ENCODE results near the gene C6orf89.

The C6orf89 gene

GRCh38 chr6:36893976-36894932, 8.5 kb downstream of the C6orf89 start:
- Histone ChIP-seq H3K79me2 (ENCODE audit: insufficient read depth, low read depth) (no peaks in the 10 kb centered on the region), H2AFZ (ENCODE audit: low read depth) (no peak overlapping the region), H3K27ac (no peak overlapping the region), H3K4me1 (ENCODE audit: low read depth, poor library complexity, severe bottlenecking) (peaks cover 5% of the 10 kb centered on the region), H3K4me3 (IDR thresholded peaks at IDR 0.05; ENCODE audit: insufficient read depth, low read depth, low read length) (no peak overlapping the region), H3K36me3 (ENCODE audit: insufficient read depth) (no peaks in the 10 kb centered on the region), H3K4me2 (no peak overlapping the region), H3K9ac (no peak overlapping the region), H3K27me3 (ENCODE audit: insufficient read depth, low read depth) (no peaks in the 10 kb centered on the region; the same call in 1 of the 2 replicates), H4K20me1 (ENCODE audit: insufficient read depth) (no peaks in the 10 kb centered on the region)
- no peak for TF ChIP-seq CTCF (conservative IDR thresholded peaks at IDR 0.05; ENCODE audit: low read depth, low read length)

- Histone ChIP-seq H3K4me1 (ENCODE audit: low read depth, poor library complexity, severe bottlenecking) (no peaks in the 10 kb centered on the region), H3K79me2 (ENCODE audit: insufficient read depth, low read depth) (no peaks in the 10 kb centered on the region), H2AFZ (ENCODE audit: low read depth) (no peak overlapping the region), H3K9ac (no peak overlapping the region), H3K27ac (no peak overlapping the region), H3K4me2 (no peak overlapping the region), H4K20me1 (ENCODE audit: insufficient read depth) (no peaks in the 10 kb centered on the region), H3K27me3 (ENCODE audit: insufficient read depth, low read depth) (no peaks in the 10 kb centered on the region), H3K4me3 (IDR thresholded peaks at IDR 0.05; ENCODE audit: insufficient read depth, low read depth, low read length) (no peak overlapping the region), H3K36me3 (ENCODE audit: insufficient read depth) (no peaks in the 10 kb centered on the region)
- TF ChIP-seq CTCF (conservative IDR thresholded peaks at IDR 0.05; ENCODE audit: low read depth, low read length): no peak
Observed at GRCh38 chr6:36897609-36898008, 11.9 kb downstream of the C6orf89 start.

- no peaks in the 10 kb centered on the region for H3K4me1 ChIP-seq (ENCODE audit: low read depth, poor library complexity, severe bottlenecking)
- no peaks in the 10 kb centered on the region; the same call in 1 of the 2 replicates for H3K27me3 ChIP-seq (ENCODE audit: insufficient read depth, low read depth)
- no peak overlapping the region for H2AFZ ChIP-seq (ENCODE audit: low read depth)
- H3K79me2 ChIP-seq (ENCODE audit: insufficient read depth, low read depth): no peaks in the 10 kb centered on the region
- H3K4me3 ChIP-seq (IDR thresholded peaks at IDR 0.05; ENCODE audit: insufficient read depth, low read depth, low read length): no peak overlapping the region
- no peak overlapping the region for H3K4me2 ChIP-seq
- no peak overlapping the region for H3K9ac ChIP-seq
- no peak overlapping the region for H3K27ac ChIP-seq
- TF ChIP-seq CTCF (conservative IDR thresholded peaks at IDR 0.05; ENCODE audit: low read depth, low read length): no peak
- no peaks in the 10 kb centered on the region; the same call in 1 of the 2 replicates for H4K20me1 ChIP-seq (ENCODE audit: insufficient read depth)
- H3K36me3 ChIP-seq (ENCODE audit: insufficient read depth): no peaks in the 10 kb centered on the region
Observed at GRCh38 chr6:36904114-36904513, 18.4 kb downstream of the C6orf89 start.

- H3K79me2 ChIP-seq (ENCODE audit: insufficient read depth, low read depth): no peaks in the 10 kb centered on the region
- H3K36me3 ChIP-seq (ENCODE audit: insufficient read depth): no peaks in the 10 kb centered on the region
- H3K4me2 ChIP-seq: no peak overlapping the region
- H2AFZ ChIP-seq (ENCODE audit: low read depth): no peak overlapping the region
- H3K9ac ChIP-seq: no peak overlapping the region
- no peak for TF ChIP-seq CTCF (conservative IDR thresholded peaks at IDR 0.05; ENCODE audit: low read depth, low read length)
- H3K4me1 ChIP-seq (ENCODE audit: low read depth, poor library complexity, severe bottlenecking): no peaks in the 10 kb centered on the region
- no peak overlapping the region for H3K27ac ChIP-seq
- no peaks in the 10 kb centered on the region; the same call in 1 of the 2 replicates for H4K20me1 ChIP-seq (ENCODE audit: insufficient read depth)
- peaks cover 3% of the 10 kb centered on the region; the same call in 1 of the 2 replicates for H3K27me3 ChIP-seq (ENCODE audit: insufficient read depth, low read depth)
- H3K4me3 ChIP-seq (IDR thresholded peaks at IDR 0.05; ENCODE audit: insufficient read depth, low read depth, low read length): no peak overlapping the region
Observed at GRCh38 chr6:36904851-36905393, 19.2 kb downstream of the C6orf89 start.
